T-helper 2 cell (primary cell): ENCODE data around the gene CYP2J2.
"Not testable (repeated sequence)": the region's sequence is repeated elsewhere in the genome, so short reads cannot be mapped to it uniquely, and the experiment has no call there.

ENCODE experiments used
- DNase-seq, 5 experiments: peaks; one replicate each; pipeline versions ENCODE4 v3.0.0 to v3.0.0-alpha.2; 2012 to 2022

Gene CYP2J2

DNA sequence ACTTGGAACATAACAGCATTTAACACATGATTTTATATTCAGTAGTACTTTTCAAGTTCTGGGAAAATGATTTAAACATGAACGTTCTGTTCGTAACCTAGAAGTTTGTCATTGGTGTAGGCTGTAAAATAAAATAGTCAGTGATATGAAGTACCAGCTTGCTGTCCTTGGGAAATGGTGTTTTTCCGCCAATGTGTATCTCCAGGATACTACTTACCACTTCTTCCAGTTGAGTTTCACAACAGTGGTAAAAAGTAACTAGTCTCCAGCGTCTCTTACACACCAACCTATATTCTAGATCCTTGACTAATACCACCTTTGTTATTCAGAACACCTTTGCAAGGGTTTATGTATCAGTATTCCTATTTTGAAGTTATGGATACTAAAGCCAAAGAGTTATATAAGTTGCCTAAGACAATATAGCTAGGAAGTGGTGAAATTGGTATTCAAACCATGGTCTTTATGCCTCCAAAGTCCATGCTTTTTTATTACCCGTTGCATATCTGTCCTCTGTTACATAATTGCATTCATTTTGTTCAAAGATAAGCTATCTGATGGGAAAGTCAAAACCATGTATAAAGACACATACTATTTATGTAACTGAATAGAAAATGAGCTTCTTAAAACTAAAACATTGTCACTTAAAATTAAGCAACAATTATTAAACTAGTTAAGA, 68.8 kb downstream of the CYP2J2 start:
- DNase-seq = no peak

DNA sequence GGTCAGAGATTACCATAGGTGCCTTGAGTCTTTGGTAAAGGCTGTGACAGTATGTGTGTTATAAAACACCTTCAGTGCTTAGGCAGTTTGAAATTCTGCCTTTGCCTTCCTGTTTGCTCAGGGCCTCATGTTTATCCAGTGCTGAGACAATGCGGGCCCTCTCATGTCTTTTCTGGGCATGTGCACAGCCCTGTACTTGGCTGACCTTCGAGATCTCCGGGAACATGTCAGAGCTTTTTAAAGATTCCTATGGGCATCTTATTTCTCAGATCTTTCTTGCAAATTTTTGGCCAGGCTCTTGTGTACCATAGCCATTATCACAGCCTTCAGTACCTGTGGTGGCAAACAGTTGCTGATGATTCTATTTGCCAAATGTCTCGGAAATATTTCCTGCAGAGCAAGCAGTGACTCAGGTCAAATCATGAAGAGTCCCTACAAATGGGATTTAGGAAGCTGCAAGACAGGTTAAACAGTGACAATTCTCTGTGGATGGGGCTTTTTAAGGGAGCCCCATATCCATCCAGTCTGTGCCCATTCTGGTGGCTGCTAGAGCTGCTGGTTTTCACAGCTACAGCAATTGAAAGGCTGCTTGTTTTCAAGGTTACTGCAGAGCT, 69.7 kb downstream of the CYP2J2 start:
- no peak for DNase-seq

GRCh38 chr1:59855297-59855696, 71.3 kb downstream of the CYP2J2 start:
- DNase-seq = not testable (repeated sequence)

DNA sequence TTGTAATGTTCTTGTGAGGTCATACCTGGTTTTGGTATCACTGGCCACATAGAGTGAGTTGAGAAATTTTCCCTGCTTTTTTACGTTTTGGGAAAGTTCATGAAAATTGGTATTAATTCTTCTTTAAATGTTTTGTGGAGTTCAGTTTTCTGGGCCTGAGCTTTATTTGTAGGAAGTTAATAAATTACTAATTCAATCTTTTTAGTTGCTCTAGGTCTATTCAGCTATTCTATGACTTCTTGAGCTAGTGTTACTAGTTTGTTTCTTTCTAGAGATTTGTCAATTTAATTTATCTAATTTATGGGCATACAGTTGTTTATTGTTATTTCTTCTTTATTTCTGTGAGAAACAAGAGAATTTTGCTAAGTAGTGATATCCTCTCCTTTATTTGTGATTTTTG, 74.5 kb downstream of the CYP2J2 start:
- no peak for DNase-seq

GRCh38 chr1:59846895-59847282, 79.7 kb downstream of the CYP2J2 start:
- DNase-seq = no peak

DNA sequence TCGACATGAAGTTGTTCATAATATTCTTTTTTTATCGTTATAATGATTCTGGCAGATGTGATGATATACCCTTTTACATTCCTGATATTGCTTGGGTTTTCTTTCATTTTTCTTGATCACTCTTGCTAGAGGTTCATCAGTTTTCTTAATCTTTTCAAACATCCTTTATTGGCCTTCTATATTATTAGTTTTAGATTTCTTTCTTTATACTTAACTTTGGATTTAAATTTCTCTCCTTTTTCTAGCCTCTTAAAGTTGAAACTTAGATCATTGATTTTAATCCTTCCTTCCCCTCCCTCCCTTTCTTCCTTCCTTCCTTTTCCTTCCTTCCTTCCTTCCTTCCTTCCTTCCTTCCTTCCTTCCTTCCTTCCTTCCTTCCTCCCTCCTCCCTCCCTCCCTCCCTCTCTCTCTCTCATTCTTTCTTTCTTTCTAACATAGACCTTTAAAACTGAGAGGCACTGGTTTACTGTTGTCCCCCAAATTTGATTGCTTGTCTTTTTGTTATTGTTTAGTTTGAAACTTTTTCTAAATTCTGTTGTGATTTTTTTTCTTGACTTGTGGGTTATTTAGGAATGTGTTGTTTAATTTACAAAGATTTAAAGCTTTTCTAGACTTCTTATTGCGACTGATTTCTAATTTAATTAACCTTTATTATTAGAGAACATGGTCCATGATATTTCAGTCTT, 80.2 kb downstream of the CYP2J2 start:
- DNase-seq = no peak

- no peak for DNase-seq
Measured at GRCh38 chr1:59845091-59845490, 81.5 kb downstream of the CYP2J2 start.
